ENCODE data around the gene CISD3.

DNA sequence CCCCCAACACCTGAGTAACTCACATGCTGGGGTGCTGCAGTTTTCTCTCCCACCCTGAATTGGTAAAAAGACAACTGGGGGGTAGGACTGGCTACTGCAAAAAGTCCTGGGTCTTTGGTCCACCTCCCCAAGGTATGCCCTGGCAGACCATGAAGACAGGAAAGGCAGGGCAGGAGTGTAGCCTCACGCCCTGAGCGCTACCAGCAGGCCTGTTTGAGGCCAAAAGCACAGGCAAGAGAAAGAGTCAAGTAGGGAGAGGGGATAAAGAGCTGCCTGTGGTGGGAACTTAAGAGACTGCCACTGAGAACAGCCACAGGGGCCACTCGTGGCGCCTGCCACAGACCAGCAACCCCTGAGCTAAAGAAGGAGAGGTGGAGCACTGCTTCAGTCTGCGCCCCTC lies 36.2 kb downstream of the CISD3 start:
- TF ChIP-seq, protein P1, sequence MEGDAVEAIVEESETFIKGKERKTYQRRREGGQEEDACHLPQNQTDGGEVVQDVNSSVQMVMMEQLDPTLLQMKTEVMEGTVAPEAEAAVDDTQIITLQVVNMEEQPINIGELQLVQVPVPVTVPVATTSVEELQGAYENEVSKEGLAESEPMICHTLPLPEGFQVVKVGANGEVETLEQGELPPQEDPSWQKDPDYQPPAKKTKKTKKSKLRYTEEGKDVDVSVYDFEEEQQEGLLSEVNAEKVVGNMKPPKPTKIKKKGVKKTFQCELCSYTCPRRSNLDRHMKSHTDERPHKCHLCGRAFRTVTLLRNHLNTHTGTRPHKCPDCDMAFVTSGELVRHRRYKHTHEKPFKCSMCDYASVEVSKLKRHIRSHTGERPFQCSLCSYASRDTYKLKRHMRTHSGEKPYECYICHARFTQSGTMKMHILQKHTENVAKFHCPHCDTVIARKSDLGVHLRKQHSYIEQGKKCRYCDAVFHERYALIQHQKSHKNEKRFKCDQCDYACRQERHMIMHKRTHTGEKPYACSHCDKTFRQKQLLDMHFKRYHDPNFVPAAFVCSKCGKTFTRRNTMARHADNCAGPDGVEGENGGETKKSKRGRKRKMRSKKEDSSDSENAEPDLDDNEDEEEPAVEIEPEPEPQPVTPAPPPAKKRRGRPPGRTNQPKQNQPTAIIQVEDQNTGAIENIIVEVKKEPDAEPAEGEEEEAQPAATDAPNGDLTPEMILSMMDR (conservative IDR thresholded peaks at IDR 0.05; ENCODE audit: low read length), result no peak
- no peak for TF ChIP-seq EZH2phosphoT487 (IDR thresholded peaks at IDR 0.05; ENCODE audit: borderline replicate concordance)

Data from Loucy (cell line).